Fibroblast of skin of abdomen (primary cell): ENCODE data around the gene ZNF280D.

Source experiments
- DNase-seq: peaks from one replicate; pipeline ENCODE4 v3.0.0-alpha.2; 2013

Gene ZNF280D

GRCh38 chr15:56744701-56745683 is 11.7 kb upstream of the ZNF280D start:
- DNase-seq: peak; percentile 38

DNA sequence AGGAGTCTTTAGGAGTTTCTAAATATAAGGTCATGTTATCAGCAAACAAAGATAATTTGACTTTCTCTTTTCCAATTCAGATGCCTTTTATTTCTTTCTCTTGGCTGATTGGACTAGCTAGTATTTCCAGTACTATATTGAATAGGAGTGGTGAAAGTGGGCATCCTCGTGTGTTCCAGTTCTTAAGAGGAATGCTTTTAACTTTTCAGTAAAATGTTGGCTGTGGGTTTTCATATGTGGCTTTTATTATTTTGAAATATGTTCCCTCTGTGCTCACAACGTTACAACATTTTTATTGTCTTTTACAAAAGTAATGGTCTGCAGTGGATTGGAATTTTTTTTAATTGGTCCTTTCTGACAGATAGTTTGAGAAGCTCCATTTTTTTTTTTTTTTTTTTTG is 8.2 kb upstream of the ZNF280D start:
- no peak for DNase-seq

DNA sequence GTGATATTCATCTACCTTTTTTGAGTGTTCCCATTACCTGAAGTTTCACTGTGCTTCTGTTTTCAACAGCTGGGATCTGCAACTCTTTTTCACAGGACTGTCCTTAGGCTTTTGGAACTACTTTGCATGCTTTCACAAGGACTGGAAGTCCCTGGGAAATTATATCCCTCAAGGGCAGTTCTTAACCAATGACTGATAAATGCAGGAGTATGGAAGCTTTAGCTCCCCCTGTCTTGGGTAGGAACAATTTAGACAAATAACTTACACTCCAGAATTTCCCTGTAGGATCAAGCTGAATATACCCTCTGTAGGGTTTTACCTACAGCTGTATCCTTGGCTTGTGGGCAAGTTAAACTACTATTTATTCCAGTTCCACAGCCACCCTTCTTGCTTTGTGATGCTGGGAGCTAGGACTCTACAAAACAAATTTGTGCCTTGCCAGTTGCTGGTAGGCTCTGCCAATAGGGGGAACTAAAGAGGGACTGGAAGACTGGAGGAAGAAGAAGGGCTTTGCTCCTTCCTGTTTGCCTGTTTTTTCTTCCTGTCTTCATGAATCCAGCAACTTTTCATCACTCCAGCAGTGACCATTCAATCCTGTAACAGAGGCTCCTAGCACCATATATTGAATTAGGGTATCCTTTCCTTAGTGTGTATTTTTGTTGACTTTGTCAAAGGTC is 6.8 kb upstream of the ZNF280D start:
- DNase-seq: no peak

- no peak for DNase-seq
Observed at GRCh38 chr15:56739474-56739873, 6.2 kb upstream of the ZNF280D start.

DNA sequence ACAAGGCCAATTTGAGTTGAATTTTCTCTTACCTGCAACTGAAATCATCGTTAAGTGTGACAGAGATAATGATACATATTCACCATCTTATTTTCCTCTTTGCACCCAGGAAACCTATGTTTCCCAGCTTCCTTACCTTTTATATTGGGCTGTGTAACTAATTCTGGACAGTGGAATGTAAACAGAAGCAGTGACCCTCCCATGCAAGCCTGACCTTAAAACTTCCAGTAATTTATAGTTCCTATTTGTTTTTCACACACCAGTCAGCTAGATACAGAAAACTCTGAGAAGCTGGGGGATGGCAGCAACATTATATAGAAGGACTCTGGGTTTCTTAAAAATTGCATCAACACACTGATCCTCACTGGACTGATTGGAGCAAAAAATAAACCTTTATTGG is 4.5 kb upstream of the ZNF280D start:
- no peak for DNase-seq

DNA sequence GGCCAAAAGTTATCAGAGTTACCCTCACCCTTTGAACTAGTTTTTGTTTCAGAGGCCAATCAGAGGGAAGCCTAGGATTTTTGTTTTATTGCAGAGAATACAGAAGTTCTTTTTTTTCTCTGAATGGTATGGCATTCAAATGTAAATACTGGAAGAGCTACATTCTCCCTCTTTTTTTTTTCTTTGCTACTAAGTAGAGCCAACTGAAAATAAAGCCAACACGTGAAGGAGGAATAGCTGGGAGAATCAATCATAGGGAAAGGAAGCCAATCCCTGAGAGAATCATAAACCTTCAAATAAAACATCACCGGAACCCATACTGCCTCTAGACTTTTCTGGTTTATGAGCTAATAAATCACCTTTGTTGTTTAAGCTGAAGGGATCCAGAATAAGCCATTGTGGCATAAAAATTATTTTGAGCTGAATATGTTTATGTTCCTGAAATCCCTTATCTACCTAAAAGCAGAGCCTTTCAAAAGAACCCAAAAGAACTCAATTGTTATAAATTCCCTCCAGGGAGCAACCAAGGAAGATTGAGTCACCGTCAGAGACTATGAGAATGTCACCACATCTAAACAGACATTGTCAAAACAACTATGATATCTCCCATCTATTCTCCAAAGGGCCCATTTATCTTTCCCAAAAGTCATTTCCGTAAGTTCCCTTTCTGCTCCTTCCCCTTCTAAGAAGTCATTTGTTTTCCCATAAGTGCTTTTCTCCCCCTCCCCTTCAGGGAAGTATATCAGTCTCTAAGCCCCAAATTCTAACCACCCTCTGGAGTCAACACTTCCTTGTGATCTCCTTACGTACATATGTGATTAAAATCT is 3.8 kb upstream of the ZNF280D start:
- no peak for DNase-seq

DNA sequence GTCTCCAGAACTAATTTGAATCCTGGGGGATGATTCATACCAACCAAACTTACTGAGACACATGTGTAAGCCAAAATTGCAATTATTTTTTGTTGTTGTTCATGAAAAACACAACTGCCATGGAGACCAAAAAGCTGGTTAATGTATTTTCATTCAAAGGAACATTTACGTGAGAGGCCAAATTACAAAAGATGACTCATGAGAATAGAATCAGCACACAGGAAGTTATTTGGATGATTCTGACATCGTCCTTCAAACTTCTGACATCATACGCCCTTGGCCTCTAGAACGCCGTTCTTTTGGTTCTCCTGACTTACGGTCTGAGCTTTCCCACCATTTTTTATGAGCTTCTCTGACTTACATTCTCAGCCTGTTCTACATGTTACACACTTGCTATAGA is 3.0 kb upstream of the ZNF280D start:
- peak; percentile 48 for DNase-seq

DNA sequence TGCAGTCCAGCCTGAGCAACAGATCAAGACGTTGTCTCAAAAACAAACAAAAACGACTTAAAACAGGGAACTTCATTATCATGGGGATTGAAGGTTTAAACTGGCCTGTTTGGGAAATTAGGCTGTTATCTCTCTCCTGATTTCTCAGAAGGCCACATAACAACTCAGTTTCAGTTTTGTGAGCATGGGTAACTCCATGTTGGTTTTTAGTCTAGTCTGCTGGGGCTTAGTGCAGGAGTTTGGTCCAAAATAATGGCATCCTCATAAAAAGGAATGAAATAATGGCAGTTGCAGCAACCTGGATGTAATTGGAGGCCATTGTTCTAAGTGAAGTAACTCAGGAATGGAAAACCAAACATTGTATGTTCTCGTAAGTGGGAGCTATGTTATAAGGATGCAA is 2.3 kb upstream of the ZNF280D start:
- no peak for DNase-seq

GRCh38 chr15:56734013-56734635 is 815 bp upstream of the ZNF280D start:
- DNase-seq: no peak

GRCh38 chr15:56732886-56733135 is 498 bp downstream of the ZNF280D start:
- DNase-seq: no peak

- peak; percentile 58 for DNase-seq
Observed at GRCh38 chr15:56732135-56732885, 999 bp downstream of the ZNF280D start.

GRCh38 chr15:56731548-56731947 is 1.8 kb downstream of the ZNF280D start:
- no peak for DNase-seq

GRCh38 chr15:56729561-56729960 is 3.7 kb downstream of the ZNF280D start:
- DNase-seq: no peak

DNA sequence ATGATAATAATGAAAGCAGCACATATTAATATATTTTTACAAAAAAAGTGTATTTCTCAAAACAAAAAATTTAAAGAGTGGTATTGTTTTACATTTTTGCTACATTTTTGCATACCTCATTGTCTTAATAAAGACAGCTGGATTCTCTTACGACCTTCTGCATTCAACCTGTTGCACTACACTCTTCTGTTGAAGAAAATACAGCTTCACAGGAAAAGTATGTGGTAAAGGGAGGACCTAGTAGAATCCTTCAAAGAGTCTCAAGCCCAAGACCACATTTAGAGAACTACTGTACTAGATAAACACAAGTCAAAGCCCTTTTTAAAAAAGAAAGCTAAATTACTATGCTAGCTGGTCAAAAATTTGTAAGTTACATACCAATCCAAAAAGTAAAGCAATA is 7.9 kb downstream of the ZNF280D start:
- DNase-seq: no peak

GRCh38 chr15:56724232-56724631 is 9.1 kb downstream of the ZNF280D start:
- DNase-seq: no peak

DNA sequence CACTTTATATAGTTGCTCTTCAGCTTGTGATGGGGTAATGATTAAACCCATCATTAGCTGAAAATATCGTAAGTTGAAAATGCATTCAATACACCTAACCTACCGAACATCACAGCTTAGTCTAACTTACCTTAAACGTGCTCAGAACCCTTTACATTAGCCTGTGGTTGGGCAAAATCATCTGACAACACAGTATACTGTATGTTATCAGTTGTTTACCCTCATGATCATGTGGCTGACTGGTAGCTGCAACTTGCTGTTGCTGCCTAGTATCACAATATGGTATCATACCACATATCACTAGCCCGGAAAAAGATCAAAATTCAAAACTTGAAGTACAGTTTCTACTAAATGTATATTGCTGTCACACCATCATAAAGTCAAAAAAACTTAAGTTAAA is 9.5 kb downstream of the ZNF280D start:
- no peak for DNase-seq

DNA sequence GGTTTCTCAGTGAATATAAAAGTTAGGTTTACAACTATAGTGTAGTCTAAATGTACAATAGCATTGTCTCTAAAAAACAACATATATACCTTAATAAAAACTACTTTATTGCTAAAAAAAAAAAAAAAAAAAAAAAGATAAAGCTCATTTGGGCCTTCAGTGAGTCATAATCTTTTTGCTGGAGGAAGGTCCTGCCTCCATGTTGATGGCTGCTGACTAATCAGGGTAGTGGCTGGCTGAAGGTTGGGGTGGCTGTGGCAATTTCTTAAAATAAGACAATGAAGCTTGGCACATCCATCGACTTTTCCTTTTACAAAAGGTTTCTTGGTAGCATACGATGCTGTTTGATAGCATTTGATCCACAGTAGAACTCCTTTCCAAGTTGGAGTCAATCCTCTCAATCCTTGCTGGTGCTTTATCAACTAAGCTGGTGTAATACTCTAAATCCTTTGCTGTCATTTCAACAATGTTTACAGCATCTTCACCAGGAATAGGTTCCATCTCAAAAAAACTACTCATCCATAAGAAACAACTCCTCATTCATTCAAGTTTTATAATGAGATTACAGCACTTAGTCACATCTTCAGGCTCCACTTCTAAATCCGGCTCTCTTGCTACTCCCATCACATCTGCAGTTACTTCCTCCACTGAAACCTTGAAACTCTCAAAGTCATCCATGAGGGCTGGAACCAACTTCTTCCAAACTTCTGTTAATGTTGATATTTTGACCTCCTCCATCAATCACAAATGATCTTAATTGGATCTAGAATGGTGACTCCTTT is 13.3 kb downstream of the ZNF280D start:
- DNase-seq: no peak

DNA sequence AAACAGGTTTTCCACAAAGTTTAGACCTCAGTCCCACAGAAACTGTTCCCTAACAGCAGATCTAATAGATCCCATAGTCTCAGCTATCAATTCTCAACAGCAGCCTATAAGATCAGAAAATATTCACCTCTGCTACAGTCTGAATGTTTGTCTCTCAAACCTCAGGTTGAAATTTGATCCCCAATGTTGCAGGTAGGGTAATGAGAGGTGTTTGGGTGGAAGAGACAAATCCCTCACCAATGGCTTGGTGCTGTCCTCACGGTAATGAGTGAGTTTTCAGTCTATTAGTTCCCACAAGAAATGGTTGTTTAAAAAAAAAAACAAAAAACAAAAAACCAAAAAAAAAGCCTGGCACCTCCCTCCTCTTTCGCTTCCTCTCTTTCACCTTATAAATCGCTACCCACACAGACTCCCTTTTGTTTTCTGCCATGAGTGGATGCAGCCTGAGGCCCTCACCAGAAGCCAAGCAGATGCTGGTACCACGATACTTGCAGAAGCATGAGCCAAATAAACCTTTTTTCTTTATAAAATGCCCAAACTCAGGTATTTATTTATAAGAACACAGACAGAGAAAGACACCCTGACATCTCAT is 14.2 kb downstream of the ZNF280D start:
- no peak for DNase-seq

DNA sequence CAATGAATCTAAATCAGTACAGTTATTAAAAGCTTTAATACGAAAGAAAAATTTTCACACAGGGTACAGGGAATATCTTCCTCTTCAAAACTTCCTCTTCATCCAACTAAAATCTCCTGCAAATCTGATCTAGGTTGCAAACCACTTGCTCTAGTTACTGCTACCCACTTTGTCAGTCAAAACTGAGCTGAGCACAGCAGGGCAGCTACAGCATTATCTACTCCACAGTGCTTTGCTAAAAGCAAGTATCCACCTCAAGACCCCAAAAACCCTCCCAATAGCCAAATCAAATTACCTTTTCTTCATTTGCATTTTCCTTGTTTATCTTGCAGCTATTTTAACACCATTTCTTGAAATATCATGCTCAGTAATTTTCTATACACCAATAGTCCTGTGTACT is 14.7 kb downstream of the ZNF280D start:
- no peak for DNase-seq

- no peak for DNase-seq
Observed at GRCh38 chr15:56716334-56716733, 17.0 kb downstream of the ZNF280D start.

- peak; percentile 36 for DNase-seq
Observed at GRCh38 chr15:56715220-56715619, 18.1 kb downstream of the ZNF280D start.
